Stimulated activated CD8-positive, alpha-beta memory T cell treated with anti-CD3 and anti-CD28 coated beads, Interleukin-15, amount 100 ng/mL, for 1 hour (primary cell): ENCODE data around the gene CSGALNACT2.
"Not testable (repeated sequence)": the region's sequence is repeated elsewhere in the genome, so short reads cannot be mapped to it uniquely, and the experiment has no call there.

Experiments used
- DNase-seq: peaks from one replicate; pipeline ENCODE4 v3.0.0-alpha.2; 2020; ENCODE audit warnings: low read depth

Gene CSGALNACT2

DNA sequence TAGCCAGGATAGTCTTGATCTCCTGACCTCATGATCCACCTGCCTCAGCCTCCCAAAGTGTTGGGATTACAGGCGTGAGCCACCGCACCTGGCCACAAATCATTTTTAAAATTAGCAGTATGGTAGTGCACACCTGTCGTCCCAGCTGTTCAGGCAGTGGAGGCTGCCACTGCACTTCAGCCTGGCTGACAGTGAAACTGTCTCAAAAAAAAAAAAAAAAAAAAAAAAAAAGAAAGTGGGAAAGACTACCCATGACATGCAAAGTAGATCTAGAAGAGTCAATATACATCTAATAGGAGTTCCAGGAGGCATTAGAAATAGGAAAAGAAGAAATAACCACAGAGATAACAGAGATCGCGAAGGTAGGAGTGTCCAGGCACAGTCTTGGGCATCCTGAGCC lies 3.2 kb downstream of the CSGALNACT2 start:
- DNase-seq = no peak

DNA sequence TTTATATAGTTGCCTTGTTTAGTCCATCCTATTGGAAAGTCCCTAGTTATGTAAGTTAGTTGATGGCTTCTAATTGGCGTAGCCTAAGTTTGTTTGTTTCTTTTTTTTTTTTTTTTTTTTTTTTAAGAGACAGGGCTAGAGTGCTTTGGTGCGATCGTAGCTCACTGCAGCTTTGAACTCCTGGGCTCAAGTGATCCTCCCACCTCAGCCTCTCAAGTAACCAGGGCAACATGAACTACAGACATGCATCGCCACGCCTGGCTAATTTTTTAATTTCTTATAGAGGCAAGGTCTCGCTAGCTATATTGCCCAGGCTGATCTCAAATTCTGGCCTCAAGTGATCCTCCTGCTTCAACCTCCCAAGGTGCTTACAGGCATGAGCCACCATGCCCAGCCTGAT lies 7.1 kb downstream of the CSGALNACT2 start:
- no peak for DNase-seq

DNA sequence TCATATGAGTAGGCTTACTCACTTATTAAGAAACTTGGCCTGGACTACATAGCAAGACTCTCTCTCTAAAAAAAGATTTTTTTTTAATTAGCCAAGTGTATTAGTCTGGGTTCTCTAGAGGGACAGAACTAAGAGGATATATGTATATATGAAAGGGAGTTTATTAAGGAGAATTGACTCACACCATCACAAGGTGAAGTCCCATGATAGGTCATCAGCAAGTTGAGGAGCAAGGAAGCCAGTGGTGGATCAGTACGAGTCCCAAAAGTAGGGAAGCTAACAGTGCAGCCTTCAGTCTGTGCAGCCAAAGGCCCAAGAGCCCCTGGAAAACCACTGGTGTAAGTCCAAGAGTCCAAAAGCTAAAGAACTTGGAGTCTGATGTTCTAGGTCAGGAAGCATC lies 7.7 kb downstream of the CSGALNACT2 start:
- DNase-seq = not testable (repeated sequence)

DNA sequence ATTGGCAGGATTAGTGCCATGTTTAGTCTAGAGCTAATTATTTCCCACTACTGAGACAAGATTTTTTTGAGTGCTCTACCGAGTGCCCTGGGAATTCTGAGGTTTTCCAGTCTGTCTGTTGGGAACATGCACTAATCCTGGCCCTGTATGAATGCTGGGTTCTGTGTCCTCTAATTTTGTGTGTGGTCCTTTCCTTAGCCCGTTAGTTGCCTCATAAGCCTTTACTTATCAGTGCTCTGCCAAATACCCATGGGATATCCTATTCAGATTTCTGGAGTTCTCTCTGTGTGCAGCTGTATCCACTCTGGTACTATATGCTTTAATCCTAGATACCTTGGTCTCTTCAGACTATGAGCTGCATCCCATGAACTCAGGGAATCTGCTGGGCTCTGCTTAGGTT lies 13.1 kb downstream of the CSGALNACT2 start:
- DNase-seq = no peak

- DNase-seq = no peak
These were observed 15.7 kb downstream of the CSGALNACT2 start for GRCh38 chr10:43153901-43154300.

DNA sequence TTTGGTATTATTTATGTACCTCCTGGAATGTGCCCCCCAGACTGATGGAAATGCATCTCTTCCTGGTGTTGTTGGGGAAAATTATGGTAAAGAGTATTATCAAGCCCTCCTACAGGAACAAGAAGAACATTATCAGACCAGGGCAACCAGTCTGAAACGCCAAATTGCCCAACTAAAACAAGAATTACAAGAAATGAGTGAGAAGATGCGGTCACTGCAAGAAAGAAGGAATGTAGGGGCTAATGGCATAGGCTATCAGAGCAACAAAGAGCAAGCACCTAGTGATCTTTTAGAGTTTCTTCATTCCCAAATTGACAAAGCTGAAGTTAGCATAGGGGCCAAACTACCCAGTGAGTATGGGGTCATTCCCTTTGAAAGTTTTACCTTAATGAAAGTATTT lies 17.0 kb downstream of the CSGALNACT2 start:
- no peak for DNase-seq

GRCh38 chr10:43155741-43156140 lies 17.5 kb downstream of the CSGALNACT2 start:
- no peak for DNase-seq

DNA sequence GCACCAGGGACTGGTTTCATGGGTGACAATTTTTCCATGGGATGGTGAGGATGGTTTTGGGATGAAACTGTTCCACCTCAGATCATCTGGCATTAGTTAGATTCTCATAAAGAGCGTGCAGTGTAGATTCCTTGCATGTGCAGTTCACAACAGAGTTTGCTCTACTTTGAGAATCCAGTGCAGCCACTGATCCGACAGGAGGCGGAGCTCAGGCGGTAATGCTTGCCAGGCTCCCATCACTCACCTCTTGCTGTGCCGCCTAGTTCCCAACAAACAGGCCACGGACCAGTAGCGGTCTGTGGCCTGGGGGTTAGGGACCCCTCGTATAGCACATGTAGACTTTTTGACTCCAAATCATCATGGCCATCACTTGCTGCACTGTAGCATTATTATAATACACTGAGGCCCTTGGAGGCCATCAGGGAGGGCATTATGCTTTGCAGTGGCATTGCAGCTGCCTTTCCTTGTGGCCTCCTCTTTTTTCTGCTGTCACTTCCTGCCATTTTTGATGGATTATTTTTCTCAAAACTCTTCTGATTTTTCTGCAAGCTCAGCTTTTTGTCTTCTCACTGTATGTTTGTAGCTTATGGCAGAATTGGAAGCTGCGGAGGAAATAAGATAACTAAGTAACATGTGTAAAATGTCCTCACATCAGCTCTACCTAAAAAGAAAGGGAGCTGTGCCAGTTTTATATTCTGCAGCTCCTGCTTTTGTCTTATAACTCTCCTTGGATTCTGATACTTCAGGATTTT lies 18.5 kb downstream of the CSGALNACT2 start:
- no peak for DNase-seq

GRCh38 chr10:43158636-43159035 lies 20.4 kb downstream of the CSGALNACT2 start:
- DNase-seq = no peak

GRCh38 chr10:43160046-43160920 lies 22.0 kb downstream of the CSGALNACT2 start:
- no peak for DNase-seq

DNA sequence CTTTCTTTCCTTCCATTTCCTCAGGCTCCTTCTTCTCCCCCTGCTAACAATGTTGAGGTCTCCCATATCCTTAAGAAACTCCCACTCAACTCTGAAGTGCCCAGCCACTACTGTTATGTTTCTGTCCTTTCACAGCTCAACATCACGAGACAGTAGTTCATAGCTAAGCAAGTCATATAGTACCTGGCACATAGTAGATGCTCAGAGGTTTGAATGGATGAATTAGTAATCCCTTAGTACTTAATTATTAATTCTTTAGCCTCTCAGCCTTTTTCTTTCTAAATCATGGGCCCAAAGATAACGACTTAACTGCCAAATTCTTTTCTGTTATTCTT lies 22.6 kb downstream of the CSGALNACT2 start:
- DNase-seq = no peak

DNA sequence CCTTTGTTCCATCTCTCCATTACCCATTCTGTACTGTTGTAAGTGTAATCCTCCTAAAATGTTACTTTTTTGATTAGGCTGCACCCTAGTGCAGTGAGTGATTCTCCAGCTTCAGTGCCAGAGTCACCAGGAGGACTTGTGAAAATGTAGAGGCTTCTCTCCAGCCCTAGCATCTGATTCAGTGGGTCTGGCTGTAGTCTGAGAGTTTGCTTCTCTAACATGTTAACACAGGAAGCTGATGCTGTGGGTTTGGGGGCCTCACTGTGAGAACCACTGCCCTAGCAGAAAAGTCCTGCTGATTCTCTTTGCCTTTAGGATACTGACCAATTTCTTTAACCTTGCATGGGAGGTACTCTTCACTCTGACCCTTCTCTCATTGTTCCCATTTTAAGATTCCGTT lies 24.4 kb downstream of the CSGALNACT2 start:
- DNase-seq = no peak

GRCh38 chr10:43166207-43166879 lies 28.1 kb downstream of the CSGALNACT2 start:
- no peak for DNase-seq

DNA sequence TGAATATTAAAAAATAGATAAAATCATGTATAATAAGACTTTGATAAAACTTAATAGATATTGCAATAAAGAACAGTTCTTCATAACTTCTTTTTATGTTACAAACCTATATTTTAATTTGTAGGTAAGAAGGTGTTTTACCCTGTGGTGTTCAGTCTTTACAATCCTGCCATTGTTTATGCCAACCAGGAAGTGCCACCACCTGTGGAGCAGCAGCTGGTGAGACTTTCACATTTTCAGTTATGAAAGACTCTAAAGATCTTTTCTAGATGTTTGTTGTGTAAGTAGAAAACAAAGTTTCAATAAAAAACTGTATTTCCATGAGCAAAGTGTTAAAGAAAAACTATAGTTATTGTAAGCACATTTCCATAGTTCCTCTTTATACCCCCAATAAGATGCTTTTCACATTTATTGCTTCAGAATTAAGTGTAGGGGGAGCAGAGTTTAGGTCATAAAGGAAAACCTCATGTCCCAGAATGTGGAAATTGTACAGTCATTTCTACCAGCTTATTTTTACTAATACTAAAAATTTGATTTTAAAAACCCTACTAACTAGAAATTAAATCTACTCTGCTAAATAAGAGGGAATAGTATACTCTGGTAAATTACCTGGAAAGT lies 28.7 kb downstream of the CSGALNACT2 start:
- DNase-seq = no peak

DNA sequence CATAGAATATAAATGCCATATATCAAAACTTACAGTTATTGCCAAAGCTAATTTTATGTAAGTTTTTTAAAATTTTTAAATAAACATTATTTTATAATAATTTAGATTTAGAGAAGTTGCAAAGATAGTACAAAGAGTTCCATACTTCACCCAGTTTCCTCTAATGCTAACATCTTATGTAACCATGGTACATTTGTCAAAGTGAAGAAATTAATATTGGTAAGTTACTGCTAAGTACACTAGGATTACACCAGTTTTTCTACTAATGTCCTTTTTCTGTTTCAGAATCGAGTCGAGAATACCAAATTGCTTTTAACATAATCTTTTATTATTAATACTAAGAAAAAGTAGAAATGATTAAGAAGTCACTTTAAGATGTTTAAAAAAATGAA lies 29.2 kb downstream of the CSGALNACT2 start:
- DNase-seq = no peak

DNA sequence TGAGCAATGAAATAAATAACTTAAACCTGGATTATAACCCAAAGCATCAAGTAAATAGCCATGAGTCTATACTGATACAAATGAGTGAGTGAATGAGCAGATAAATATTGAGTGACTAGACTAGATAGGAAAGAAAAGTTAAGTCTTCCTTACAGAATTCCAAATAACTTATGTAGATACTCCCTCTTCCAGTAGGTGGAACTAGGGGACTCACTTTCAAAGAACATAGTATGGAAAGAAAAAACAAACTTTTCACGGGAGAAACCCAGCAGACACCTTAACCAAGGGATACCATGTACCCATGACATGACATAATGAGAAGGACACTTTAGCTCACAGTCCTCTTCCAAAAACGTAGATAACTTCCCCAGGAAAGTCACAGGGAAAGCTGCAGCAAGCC lies 32.2 kb downstream of the CSGALNACT2 start:
- DNase-seq = no peak

- no peak for DNase-seq
These were observed 34.4 kb downstream of the CSGALNACT2 start for GRCh38 chr10:43172645-43173044.

GRCh38 chr10:43173120-43173519 lies 34.9 kb downstream of the CSGALNACT2 start:
- DNase-seq = no peak

DNA sequence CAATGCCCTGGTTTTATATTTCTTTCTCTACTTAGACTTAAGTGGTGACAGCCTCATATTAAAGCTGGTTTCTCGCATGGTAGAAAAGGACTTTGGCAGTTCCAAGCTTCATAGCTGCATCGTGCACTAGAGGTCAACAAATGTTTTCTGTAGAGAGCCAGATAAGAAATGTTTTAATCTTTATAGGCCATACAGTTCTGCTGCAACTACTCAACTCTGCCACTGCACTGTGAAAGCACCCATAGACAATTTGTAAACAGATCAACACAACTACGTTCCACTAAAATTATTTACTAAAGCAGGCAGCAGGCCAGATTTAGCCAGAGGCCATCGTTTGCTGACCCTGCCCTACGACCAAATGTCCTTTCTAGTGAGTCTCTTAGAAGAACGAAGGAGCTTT lies 36.7 kb downstream of the CSGALNACT2 start:
- DNase-seq = no peak

DNA sequence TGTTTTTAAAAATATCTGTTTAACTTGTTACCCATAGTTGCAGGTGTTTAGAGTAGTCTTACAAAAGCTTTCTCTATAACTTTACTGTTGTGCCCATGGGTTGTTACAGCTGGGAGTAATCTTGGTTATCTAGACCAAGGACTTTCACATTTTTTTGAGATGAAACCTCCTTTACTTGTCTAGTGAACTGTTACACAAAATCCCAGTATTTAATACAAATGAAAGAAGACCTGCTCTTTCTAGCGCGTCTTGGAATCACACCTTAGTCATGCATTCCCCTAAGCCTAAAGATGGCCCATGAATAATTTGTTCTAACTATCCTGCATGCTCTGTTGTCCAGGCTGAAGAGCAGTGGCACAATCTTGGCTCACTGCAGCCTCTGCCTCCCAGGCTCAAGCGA lies 38.0 kb downstream of the CSGALNACT2 start:
- DNase-seq = no peak

DNA sequence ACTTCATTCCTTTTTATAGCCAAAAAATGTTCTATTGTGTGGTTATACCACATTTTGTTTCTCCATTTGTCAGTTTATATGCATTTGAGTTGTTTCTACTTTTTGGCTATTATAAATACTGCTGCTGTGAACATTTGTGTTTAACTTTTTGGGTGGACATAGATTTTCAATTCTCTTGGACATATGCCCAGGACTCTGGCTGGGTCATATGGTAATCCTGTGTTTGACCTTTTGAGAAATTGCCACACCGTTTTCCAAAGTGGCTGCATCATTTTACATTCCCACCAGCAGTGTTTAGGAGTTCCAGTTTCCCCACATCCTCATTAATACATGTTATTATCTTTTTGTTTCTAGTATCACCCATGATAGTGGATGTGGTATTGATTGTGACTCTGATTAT lies 39.4 kb downstream of the CSGALNACT2 start:
- no peak for DNase-seq

GRCh38 chr10:43181146-43181545 lies 42.9 kb downstream of the CSGALNACT2 start:
- DNase-seq = no peak

GRCh38 chr10:43183764-43184163 lies 45.5 kb downstream of the CSGALNACT2 start:
- DNase-seq = not testable (repeated sequence)
